ENCODE data around the gene OLA1. TPM values are rescaled to one million over a fixed set of nuclear protein-coding genes. Genes with fewer than 3 reads are reported as not detected.

OLA1 gene
- total and polyA plus RNA-seq, 2 of the 13 experiments (the other 11 are each of a cell fraction or from before 2014, with no cell fraction given) = 153 to 241 TPM

DNA sequence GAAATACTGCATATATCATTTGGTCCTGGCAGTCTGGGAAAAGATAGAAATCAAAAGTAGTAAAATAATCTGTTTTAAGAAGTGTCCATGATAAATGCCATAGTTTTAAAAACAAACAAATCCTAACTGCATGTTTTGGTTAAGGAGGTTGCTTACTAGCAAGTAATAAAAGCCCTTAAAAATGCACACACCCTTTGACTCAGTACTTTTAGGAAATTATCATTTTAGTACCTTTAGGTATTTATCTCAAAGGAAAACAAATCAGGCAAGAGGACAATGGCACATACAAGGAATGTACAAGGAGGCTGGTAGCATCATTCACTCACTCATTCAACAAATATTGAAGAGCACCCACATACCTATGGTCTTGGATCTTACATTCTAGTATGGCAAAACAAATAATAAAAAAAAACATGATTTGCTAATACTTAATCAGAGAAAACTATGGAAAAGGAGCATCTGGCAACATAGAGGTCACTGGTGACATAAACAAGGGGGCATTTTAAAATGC is 67.6 kb downstream of the OLA1 start:
- CTCF ChIA-PET (ENCODE audit: low intra/inter-chr PET ratio, low total read pairs) = interaction anchor here (1.1 to 1.8 kb wide), 2 partner anchors 161 to 165 kb away, joined by 4 to 5 read pairs; no protein-coding TSS in a partner anchor
- no peak overlapping the region for H3K4me3 ChIP-seq (replicated peaks in 1 of 3; ENCODE audit: insufficient read depth in 1 of 3, low read depth in 2 of 3, low read length in 3 of 3)
- POLR2A ChIA-PET = no interaction called here
- ATAC-seq (no peak), FAIRE-seq (no peak), DNase-seq (ENCODE audit: low spot score) (no peak)
- H3K27ac ChIP-seq (ENCODE audit: extremely low read length, insufficient read depth, low read length) = no peak overlapping the region
- peaks cover 53% of the 10 kb centered on the region for H3K79me2 ChIP-seq (ENCODE audit: insufficient read depth, low read length)
- no peak for TF ChIP-seq ARNT (IDR thresholded peaks at IDR 0.05)
- TF ChIP-seq ZBTB7B (CRISPR knock-in tag; IDR thresholded peaks at IDR 0.05) = no peak
- TF ChIP-seq, protein P1, sequence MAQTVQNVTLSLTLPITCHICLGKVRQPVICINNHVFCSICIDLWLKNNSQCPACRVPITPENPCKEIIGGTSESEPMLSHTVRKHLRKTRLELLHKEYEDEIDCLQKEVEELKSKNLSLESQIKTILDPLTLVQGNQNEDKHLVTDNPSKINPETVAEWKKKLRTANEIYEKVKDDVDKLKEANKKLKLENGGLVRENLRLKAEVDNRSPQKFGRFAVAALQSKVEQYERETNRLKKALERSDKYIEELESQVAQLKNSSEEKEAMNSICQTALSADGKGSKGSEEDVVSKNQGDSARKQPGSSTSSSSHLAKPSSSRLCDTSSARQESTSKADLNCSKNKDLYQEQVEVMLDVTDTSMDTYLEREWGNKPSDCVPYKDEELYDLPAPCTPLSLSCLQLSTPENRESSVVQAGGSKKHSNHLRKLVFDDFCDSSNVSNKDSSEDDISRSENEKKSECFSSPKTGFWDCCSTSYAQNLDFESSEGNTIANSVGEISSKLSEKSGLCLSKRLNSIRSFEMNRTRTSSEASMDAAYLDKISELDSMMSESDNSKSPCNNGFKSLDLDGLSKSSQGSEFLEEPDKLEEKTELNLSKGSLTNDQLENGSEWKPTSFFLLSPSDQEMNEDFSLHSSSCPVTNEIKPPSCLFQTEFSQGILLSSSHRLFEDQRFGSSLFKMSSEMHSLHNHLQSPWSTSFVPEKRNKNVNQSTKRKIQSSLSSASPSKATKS (CRISPR knock-in tag; IDR thresholded peaks at IDR 0.05) = no peak
- TF ChIP-seq ZNF253 (CRISPR knock-in tag; IDR thresholded peaks at IDR 0.05; ENCODE audit: borderline replicate concordance) = no peak
- no peak for TF ChIP-seq ZNF350 (CRISPR knock-in tag; IDR thresholded peaks at IDR 0.05; ENCODE audit: borderline replicate concordance, low read depth)
- no peak for TF ChIP-seq ZUFSP (CRISPR knock-in tag; IDR thresholded peaks at IDR 0.05; ENCODE audit: borderline replicate concordance)
- no peak for TF ChIP-seq ZFP36L1 (CRISPR knock-in tag; IDR thresholded peaks at IDR 0.05)
- no peak for TF ChIP-seq ZNF234 (CRISPR knock-in tag; conservative IDR thresholded peaks at IDR 0.05)
- H3K36me3 ChIP-seq (replicated peaks in 1 of 2; ENCODE audit: control insufficient read depth in 1 of 2, insufficient read depth in 2 of 2, low read length in 2 of 2) = peaks cover 1 to 6% of the 10 kb centered on the region in 2 experiments; a peak in 4 of 5 replicates
- 0 out of 2 replicates have a peak, but pooled peaks cover 7% of the 10 kb centered on the region for H3K4me1 ChIP-seq (ENCODE audit: insufficient read depth, low read length)
- intact Hi-C loops (cut with micrococcal nuclease; ENCODE audit: unreplicated experiment) (no loop called here), in situ Hi-C loops (cut with HindIII; ENCODE audit: extremely low pct_ligation_motif_present, low pct_unique_long_range_greater_than_20kb) (no loop called here)
- H3K4me2 ChIP-seq (ENCODE audit: low read depth, low read length) = no peak overlapping the region
- no peak overlapping the region for H3K9ac ChIP-seq (ENCODE audit: insufficient read depth, low read depth, low read length)
- 0 out of 2 replicates have a peak, but pooled peaks cover under 1% of the 10 kb centered on the region for H3K9me3 ChIP-seq (ENCODE audit: low read length)
- H3K27me3 ChIP-seq (ENCODE audit: control insufficient read depth in 1 of 2, insufficient read depth in 2 of 2, low read length in 2 of 2) = no peaks in the 10 kb centered on the region
- H2AFZ ChIP-seq (ENCODE audit: low read length) = no peak overlapping the region
- no TSS peak for BruUV-seq (replicated peaks)
- H4K20me1 ChIP-seq (ENCODE audit: insufficient read depth, low read length) = peaks cover 8% of the 10 kb centered on the region

Measured in HepG2 (cell line).